ENCODE results near the gene C19orf53. TPM values are rescaled to one million over a fixed set of nuclear protein-coding genes. Genes with fewer than 3 reads are reported as not detected.
A peak's percentile ranks its signal among the peaks of the same experiment; 100 is the strongest.

Gene C19orf53
- total RNA-seq, 4 donors from 2014 or later, result 71.3 to 148 (median 84.3) TPM

GRCh38 chr19:13823901-13824300 is 49.6 kb downstream of the C19orf53 start:
- Histone ChIP-seq H3K27ac (no peak overlapping the region), H3K36me3 (no peaks in the 10 kb centered on the region)

GRCh38 chr19:13824703-13825102 is 50.4 kb downstream of the C19orf53 start:
- no peaks in the 10 kb centered on the region for H3K9me3 ChIP-seq
- H3K27ac ChIP-seq, result no peak overlapping the region
- H3K4me3 ChIP-seq, result no peak overlapping the region
- H3K36me3 ChIP-seq, result no peaks in the 10 kb centered on the region
- H3K27me3 ChIP-seq, result no peaks in the 10 kb centered on the region
- H3K4me1 ChIP-seq, result no peaks in the 10 kb centered on the region
- TF ChIP-seq CTCF (IDR thresholded peaks at IDR 0.05), result no peak
- no peak for DNase-seq

More at GRCh38 chr19:13823901-13824300, 49.6 kb downstream of the C19orf53 start:
- no peak for DNase-seq
- Histone ChIP-seq H3K27me3 (no peaks in the 10 kb centered on the region), H3K4me1 (no peaks in the 10 kb centered on the region), H3K9me3 (no peaks in the 10 kb centered on the region), H3K4me3 (no peak overlapping the region)
- TF ChIP-seq CTCF (IDR thresholded peaks at IDR 0.05), result no peak
- no peak for TF ChIP-seq POLR2A (IDR thresholded peaks at IDR 0.05)

- H3K27me3 ChIP-seq, result no peaks in the 10 kb centered on the region
- no peak overlapping the region for H3K4me3 ChIP-seq
- no peak for TF ChIP-seq CTCF (IDR thresholded peaks at IDR 0.05)
- no peak for TF ChIP-seq POLR2A (IDR thresholded peaks at IDR 0.05)
- H3K27ac ChIP-seq, result no peak overlapping the region
- DNase-seq, result peak in 1 of 3 donors; percentile 52
- no peaks in the 10 kb centered on the region for H3K36me3 ChIP-seq
- H3K9me3 ChIP-seq, result no peaks in the 10 kb centered on the region
- H3K4me1 ChIP-seq, result no peaks in the 10 kb centered on the region
Measured at GRCh38 chr19:13825489-13826441, 51.5 kb downstream of the C19orf53 start.

- H3K4me1 ChIP-seq, result no peaks in the 10 kb centered on the region
- no peak overlapping the region for H3K27ac ChIP-seq
- no peak for DNase-seq
- no peaks in the 10 kb centered on the region for H3K9me3 ChIP-seq
- no peak overlapping the region for H3K4me3 ChIP-seq
- TF ChIP-seq POLR2A (IDR thresholded peaks at IDR 0.05) (no peak), CTCF (IDR thresholded peaks at IDR 0.05) (no peak)
- no peaks in the 10 kb centered on the region for H3K27me3 ChIP-seq
- H3K36me3 ChIP-seq, result no peaks in the 10 kb centered on the region
Measured at GRCh38 chr19:13826652-13827235, 52.5 kb downstream of the C19orf53 start.

GRCh38 chr19:13827656-13828055 is 53.4 kb downstream of the C19orf53 start:
- H3K9me3 ChIP-seq, result no peaks in the 10 kb centered on the region
- H3K36me3 ChIP-seq, result no peaks in the 10 kb centered on the region
- H3K27me3 ChIP-seq, result no peaks in the 10 kb centered on the region
- no peak for DNase-seq
- no peak overlapping the region for H3K4me3 ChIP-seq
- no peak overlapping the region for H3K27ac ChIP-seq
- H3K4me1 ChIP-seq, result no peaks in the 10 kb centered on the region
- no peak for TF ChIP-seq POLR2A (IDR thresholded peaks at IDR 0.05)
- TF ChIP-seq CTCF (IDR thresholded peaks at IDR 0.05), result no peak

Small RNA genes within 50 kb of the gene (small RNA-seq; reads per million reads assigned to genes)
- 0 reads per million in 2 donors for gene RN7SL619P

Other genes with a start within 250 kb of the C19orf53 start
- 100 to 1,000 TPM in 2 of 4 donors, 10 to 100 TPM in 2; 59.2 to 126 (median 95.7) TPM for gene MRI1, start 9.9 kb upstream of the C19orf53 start, total RNA-seq
- gene ZSWIM4, start 21.0 kb downstream of the C19orf53 start, total RNA-seq, result 1 to 10 TPM; 1.6 to 9.1 (median 5.8) TPM
- not detected for gene NANOS3, start 102.7 kb downstream of the C19orf53 start, total RNA-seq
- 10 to 100 TPM in 3 of 4 donors, 1 to 10 TPM in 1; 7.4 to 73.1 (median 41.2) TPM for gene BRME1, start 131.7 kb downstream of the C19orf53 start, total RNA-seq
- 100 to 1,000 TPM in 3 of 4 donors, 10 to 100 TPM in 1; 97.4 to 235 (median 184) TPM for gene CC2D1A, start 131.7 kb downstream of the C19orf53 start, total RNA-seq
- under 1 TPM in 1 of 4 donors, not detected in 3; 0.35 TPM for gene PODNL1, start 164.0 kb downstream of the C19orf53 start, total RNA-seq
- 10 to 100 TPM; 15.8 to 64.4 (median 31.4) TPM for gene DCAF15, start 178.1 kb downstream of the C19orf53 start, total RNA-seq
- gene RFX1, start 231.9 kb downstream of the C19orf53 start, total RNA-seq, result 10 to 100 TPM in 2 of 4 donors, 1 to 10 TPM in 2; 5.8 to 19.0 (median 9.6) TPM

All from Peyer's patch (tissue), 4 donors.